ENCODE results near the gene MUC4. TPM values are rescaled to one million over a fixed set of nuclear protein-coding genes. Genes with fewer than 3 reads are reported as not detected.
"Not testable (repeated sequence)": the region's sequence is repeated elsewhere in the genome, so short reads cannot be mapped to it uniquely, and the experiment has no call there.

MUC4 gene
- total and polyA plus RNA-seq, 7 donors: under 0.01 to 195 (median 7.4) TPM; not detected in 1

DNA sequence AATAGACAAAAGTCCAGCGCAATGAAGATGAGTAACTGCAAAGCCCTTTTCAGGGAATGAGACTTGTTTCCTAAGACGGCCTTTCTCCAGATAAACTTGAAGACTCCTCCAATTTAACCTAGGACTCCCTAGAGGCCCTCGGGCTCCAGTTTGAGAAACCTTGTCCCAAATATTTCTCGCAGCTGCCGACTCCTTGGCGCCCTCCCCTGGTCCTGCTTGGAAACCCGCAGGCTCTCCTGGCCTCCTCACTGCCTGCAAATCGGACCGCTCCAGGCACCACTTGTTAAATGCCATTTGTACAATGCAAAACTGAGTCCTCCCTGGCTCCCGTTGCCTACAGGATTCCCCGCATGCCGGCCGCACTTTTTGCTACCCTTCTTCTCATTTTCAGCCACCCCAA is 36.8 kb downstream of the MUC4 start:
- no peak overlapping the region for H3K4me3 ChIP-seq
- peak; percentile 76 for DNase-seq
- H3K36me3 ChIP-seq: no peaks in the 10 kb centered on the region
- peaks cover 0 to 4% (median 0%) of the 10 kb centered on the region in 4 donors for H3K9me3 ChIP-seq
- H3K27ac ChIP-seq: no peak overlapping the region
- intact Hi-C loops (cut with DNase I): no loop called here
- H3K27me3 ChIP-seq: no peaks in the 10 kb centered on the region
- H3K4me1 ChIP-seq: no peaks in the 10 kb centered on the region
- TF ChIP-seq, protein P1, sequence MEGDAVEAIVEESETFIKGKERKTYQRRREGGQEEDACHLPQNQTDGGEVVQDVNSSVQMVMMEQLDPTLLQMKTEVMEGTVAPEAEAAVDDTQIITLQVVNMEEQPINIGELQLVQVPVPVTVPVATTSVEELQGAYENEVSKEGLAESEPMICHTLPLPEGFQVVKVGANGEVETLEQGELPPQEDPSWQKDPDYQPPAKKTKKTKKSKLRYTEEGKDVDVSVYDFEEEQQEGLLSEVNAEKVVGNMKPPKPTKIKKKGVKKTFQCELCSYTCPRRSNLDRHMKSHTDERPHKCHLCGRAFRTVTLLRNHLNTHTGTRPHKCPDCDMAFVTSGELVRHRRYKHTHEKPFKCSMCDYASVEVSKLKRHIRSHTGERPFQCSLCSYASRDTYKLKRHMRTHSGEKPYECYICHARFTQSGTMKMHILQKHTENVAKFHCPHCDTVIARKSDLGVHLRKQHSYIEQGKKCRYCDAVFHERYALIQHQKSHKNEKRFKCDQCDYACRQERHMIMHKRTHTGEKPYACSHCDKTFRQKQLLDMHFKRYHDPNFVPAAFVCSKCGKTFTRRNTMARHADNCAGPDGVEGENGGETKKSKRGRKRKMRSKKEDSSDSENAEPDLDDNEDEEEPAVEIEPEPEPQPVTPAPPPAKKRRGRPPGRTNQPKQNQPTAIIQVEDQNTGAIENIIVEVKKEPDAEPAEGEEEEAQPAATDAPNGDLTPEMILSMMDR (IDR thresholded peaks at IDR 0.05): peak in 3 of 4 experiments; percentile 40 to 67 (median 58)
- no peak for TF ChIP-seq POLR2AphosphoS5 (IDR thresholded peaks at IDR 0.05)
- TF ChIP-seq EP300 (IDR thresholded peaks at IDR 0.05): no peak
- 51 to 60% methylated on average over 13 of the region's 13 CpGs for WGBS, 2 donors

DNA sequence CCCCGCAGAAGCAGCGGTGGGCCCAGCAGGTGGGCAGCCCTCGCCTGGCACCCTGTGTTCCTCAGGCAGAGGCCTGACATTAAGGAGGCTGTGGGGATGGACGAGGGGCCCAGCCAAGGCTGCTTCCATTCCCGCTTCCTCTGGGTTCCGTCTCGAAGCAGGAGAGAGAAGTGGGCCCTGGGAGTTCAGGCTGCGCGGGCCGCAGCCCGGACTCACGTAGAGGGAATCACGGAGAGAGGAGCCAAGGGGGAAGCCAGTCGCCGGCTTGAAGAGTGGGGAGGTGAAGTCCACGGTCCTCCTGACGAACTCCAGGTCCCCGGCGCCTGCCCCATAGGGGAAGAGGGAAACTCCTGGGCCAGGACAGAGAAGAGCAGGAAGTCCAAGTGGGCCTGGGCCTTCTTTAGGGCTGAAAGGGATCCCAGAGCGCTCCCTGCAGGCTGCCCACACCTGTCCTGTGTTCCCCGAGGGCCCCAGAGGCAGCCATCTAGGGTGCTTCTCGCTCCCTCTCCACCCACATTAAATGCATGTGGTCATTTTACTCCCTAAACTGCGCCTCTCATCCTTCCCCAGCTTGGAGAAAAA is 37.7 kb downstream of the MUC4 start:
- WGBS, 2 donors: 91 to 94% methylated on average over 23 of the region's 23 CpGs
- Histone ChIP-seq H3K27me3 (no peaks in the 10 kb centered on the region), H3K36me3 (no peaks in the 10 kb centered on the region), H3K4me1 (no peaks in the 10 kb centered on the region), H3K9me3 (peaks cover 0 to 4% (median 0%) of the 10 kb centered on the region in 4 donors), H3K27ac (no peak overlapping the region), H3K4me3 (no peak overlapping the region)
- intact Hi-C loops (cut with DNase I): no loop called here
- TF ChIP-seq POLR2A (IDR thresholded peaks at IDR 0.05) (no peak), EP300 (IDR thresholded peaks at IDR 0.05) (no peak), POLR2AphosphoS5 (IDR thresholded peaks at IDR 0.05) (no peak)
- TF ChIP-seq, protein P1 (IDR thresholded peaks at IDR 0.05): no peak
- peak; percentile 46 for DNase-seq

DNA sequence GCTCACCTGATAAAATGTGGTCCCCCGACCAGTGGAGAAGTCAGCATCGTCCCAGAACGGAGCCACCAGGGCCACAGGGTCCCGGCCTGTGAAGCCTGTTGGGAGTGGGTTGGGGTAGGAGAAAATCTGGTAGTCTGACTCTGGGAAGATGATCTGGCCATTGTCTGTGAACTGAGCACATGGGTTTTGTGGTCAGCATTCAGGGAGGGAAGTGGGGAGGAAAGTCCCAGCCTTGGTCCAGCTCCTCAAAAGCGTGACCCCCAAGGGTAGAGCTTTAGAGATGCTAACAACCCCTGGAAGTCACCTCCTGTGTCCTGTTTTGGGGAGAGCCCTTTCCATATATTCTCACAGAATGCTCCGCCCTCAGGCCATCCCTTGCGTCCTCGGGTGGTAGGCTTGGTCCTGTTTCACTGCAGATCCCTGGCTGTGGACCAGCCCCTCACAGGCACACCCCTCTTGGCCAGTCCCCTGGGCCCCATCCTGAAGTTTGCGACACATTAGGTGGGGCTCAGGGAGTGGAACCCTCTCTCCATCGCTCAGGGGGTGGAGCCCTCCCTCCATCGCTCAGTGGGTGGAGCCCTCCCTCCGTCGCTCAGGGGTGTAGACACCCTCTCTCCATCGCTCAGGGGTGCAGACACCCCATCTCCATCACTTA is 40.0 kb downstream of the MUC4 start:
- TF ChIP-seq, protein P1 (IDR thresholded peaks at IDR 0.05): no peak
- TF ChIP-seq EP300 (IDR thresholded peaks at IDR 0.05) (no peak), POLR2A (IDR thresholded peaks at IDR 0.05) (no peak), POLR2AphosphoS5 (IDR thresholded peaks at IDR 0.05) (no peak)
- no peak overlapping the region for H3K27ac ChIP-seq
- intact Hi-C loops (cut with DNase I): no loop called here

DNA sequence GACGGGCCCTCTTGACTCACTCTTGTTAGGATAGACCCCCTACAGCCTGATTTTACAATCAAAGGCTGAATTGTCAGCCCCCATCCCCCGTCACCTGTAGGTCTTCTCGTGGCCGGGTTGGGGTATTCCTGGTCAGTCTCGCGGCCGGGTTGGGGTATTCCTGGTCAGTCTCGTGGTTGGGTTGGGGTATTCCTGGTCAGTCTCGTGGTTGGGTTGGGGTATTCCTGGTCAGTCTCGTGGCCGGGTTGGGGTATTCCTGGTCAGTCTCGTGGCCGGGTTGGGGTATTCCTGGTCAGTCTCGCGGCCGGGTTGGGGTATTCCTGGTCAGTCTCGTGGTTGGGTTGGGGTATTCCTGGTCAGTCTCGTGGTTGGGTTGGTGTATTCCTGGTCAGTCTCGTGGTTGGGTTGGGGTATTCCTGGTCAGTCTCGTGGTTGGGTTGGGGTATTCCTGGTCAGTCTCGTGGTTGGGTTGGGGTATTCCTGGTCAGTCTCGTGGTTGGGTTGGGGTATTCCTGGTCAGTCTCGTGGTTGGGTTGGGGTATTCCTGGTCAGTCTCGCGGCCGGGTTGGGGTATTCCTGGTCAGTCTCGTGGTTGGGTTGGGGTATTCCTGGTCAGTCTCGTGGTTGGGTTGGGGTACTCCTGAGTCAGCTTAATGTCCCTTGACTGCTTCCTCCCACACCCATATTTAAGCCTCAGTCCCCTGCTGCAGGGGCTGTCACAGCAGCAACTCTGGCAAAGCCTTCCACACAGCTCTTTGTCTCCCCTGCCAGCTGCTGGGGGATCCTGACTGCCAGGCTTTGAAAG is 40.7 kb downstream of the MUC4 start:
- H3K36me3 ChIP-seq; H3K4me1 ChIP-seq; H3K9me3 ChIP-seq; intact Hi-C loops (cut with DNase I); H3K27me3 ChIP-seq; H3K27ac ChIP-seq; H3K4me3 ChIP-seq: not testable (repeated sequence)
- WGBS, 2 donors: 93 to 94% methylated on average over 24 of the region's 28 CpGs
- DNase-seq: peak; percentile 7

More for the DNA sequence above, 40.0 kb downstream of the MUC4 start:
- Histone ChIP-seq H3K4me1 (no peaks in the 10 kb centered on the region), H3K4me3 (no peak overlapping the region), H3K36me3 (no peaks in the 10 kb centered on the region), H3K9me3 (no peaks in the 10 kb centered on the region), H3K27me3 (no peaks in the 10 kb centered on the region)
- peak; percentile 60 for DNase-seq
- 88% methylated on average over 14 of the region's 14 CpGs for WGBS, 2 donors
